HUES48 (cell line): ENCODE results near the gene CALML6.
"Not testable (repeated sequence)": the region's sequence is repeated elsewhere in the genome, so short reads cannot be mapped to it uniquely, and the experiment has no call there.

ENCODE experiments used
- H3K27ac ChIP-seq: one replicate; pipeline ENCODE4 v1.7.0; 2013; ENCODE audit warnings: low read depth, low read length, inconsistent platforms
- H3K27me3 ChIP-seq: 2 replicates; pipeline ENCODE4 v1.6.1; 2013; ENCODE audit warnings: mild to moderate bottlenecking, low read length; ENCODE audit not compliant: control insufficient read depth, insufficient read depth
- H3K36me3 ChIP-seq: 2 replicates; pipeline ENCODE4 v1.6.1; 2013; ENCODE audit warnings: low read length; ENCODE audit not compliant: control insufficient read depth, insufficient read depth
- H3K4me1 ChIP-seq: 2 replicates; pipeline ENCODE4 v1.6.1; 2013; ENCODE audit warnings: mild to moderate bottlenecking, low read length; ENCODE audit not compliant: control insufficient read depth, insufficient read depth
- H3K4me3 ChIP-seq: 2 replicates; pipeline ENCODE4 v1.5.1; 2013; ENCODE audit warnings: mild to moderate bottlenecking, low read depth, low read length
- H3K9ac ChIP-seq: 2 replicates; pipeline ENCODE4 v1.6.1; 2013; ENCODE audit warnings: mild to moderate bottlenecking, low read depth, low read length, moderate library complexity
- H3K9me3 ChIP-seq: 2 replicates; pipeline ENCODE4 v1.6.1; 2013; ENCODE audit warnings: low read length; ENCODE audit not compliant: control insufficient read depth, insufficient read depth

The CALML6 gene

DNA sequence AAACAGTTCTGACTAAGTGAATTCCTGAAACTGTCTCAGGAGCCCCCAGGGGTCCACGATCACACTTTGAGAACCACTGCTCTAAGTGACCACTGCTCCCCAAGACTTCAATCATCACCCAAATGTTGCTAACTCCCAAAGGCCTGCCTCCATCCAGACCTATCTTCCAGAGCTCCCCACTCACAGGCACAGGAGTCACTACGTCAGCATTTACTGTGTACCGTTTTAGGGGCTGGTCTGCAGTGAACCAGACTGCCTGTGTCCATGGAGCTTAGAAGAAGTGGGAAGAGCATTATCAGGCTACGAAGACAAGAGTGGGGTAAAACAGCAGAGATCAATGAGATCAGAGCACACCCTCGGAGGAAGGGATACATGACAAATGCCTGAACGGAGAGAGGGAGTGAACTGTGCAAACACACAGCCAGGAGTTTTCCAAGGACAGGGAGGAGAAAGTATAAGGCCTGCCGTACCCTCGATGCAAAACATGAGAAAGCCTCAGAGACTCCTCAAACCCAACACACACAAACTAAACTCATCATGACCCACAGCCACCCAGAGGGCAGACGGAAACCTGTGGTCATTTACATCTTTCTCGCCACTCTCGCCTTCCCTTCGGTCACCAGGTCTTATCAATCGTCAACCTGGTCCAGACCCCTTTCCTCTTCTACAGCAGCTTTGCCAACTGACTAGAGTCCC, 34.3 kb upstream of the CALML6 start:
- peaks cover 12% of the 10 kb centered on the region for H3K36me3 ChIP-seq
- H3K4me1 ChIP-seq: peaks cover 4% of the 10 kb centered on the region
- no peak overlapping the region for H3K4me3 ChIP-seq
- no peak overlapping the region for H3K9ac ChIP-seq
- H3K27ac ChIP-seq: no peak overlapping the region
- no peaks in the 10 kb centered on the region for H3K9me3 ChIP-seq
- H3K27me3 ChIP-seq: no peaks in the 10 kb centered on the region

DNA sequence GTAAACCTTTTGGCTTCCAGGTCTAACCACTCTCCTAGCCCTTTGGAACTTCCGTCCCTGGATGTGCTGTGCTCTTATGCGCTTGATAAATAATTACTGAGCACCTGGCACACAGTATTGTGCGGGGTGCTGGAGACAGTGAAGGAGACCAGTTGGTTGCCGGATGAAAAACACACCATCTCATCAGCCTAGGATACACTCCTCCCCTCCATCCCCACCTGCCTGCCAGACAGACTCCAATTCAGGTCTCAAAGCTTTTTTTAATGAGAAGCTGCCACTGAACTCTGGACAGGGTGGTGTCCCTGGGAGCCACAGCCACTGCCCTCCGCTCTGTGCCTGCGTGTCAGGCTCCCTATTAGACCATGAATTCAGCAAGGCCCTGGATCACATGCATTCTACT, 33.3 kb upstream of the CALML6 start:
- H3K9me3 ChIP-seq: no peaks in the 10 kb centered on the region
- H3K27ac ChIP-seq: no peak overlapping the region
- H3K9ac ChIP-seq: no peak overlapping the region
- no peak overlapping the region for H3K4me3 ChIP-seq
- H3K27me3 ChIP-seq: no peaks in the 10 kb centered on the region
- H3K4me1 ChIP-seq: peaks cover 4% of the 10 kb centered on the region
- H3K36me3 ChIP-seq: peaks cover 2% of the 10 kb centered on the region

DNA sequence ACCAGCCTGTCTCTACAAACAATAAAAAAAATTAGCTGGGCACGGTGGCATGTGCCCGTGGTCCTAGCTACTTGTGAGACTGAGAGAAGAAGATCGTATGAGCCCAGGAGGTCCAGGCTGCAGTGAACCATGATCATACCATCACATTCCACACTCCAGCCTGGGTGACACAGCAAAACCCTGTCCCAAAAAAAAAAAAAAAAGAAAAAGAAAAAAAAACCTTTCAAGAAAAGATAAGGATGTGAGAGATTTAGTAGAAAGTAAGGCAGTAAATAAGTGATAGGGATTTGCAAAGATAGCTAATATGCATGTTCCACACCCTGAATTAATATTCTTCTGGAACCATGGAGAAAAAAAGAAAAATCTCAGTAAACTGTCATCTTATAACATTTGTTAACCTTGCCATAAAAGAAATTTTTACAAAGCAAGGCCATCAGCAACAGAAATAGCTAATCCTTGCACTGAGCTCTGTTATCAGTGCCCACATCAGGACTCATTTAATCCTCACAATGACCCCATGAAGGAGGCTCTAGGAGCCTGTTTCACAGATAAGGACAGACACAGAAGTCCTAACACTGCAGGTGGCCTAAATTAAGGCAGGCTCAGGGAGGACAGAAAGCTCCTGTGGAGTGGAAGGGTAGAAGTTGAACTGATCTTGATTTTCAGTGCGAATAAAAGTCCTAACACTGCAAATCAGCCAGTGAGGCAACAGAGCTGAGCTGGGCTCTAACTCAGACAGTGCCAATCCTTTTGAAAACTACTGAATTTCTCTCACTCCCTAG, 31.8 kb upstream of the CALML6 start:
- no peaks in the 10 kb centered on the region for H3K27me3 ChIP-seq
- no peak overlapping the region for H3K9ac ChIP-seq
- H3K27ac ChIP-seq: peak overlapping the region; percentile 58
- H3K9me3 ChIP-seq: no peaks in the 10 kb centered on the region
- H3K4me3 ChIP-seq: no peak overlapping the region
- no peaks in the 10 kb centered on the region for H3K36me3 ChIP-seq
- H3K4me1 ChIP-seq: peaks cover 4% of the 10 kb centered on the region

- not testable (repeated sequence) for H3K4me1 ChIP-seq, H3K9me3 ChIP-seq, H3K27me3 ChIP-seq, H3K9ac ChIP-seq, H3K27ac ChIP-seq, H3K36me3 ChIP-seq, H3K4me3 ChIP-seq
These were observed 31.2 kb upstream of the CALML6 start for GRCh38 chr1:1883890-1884289.

DNA sequence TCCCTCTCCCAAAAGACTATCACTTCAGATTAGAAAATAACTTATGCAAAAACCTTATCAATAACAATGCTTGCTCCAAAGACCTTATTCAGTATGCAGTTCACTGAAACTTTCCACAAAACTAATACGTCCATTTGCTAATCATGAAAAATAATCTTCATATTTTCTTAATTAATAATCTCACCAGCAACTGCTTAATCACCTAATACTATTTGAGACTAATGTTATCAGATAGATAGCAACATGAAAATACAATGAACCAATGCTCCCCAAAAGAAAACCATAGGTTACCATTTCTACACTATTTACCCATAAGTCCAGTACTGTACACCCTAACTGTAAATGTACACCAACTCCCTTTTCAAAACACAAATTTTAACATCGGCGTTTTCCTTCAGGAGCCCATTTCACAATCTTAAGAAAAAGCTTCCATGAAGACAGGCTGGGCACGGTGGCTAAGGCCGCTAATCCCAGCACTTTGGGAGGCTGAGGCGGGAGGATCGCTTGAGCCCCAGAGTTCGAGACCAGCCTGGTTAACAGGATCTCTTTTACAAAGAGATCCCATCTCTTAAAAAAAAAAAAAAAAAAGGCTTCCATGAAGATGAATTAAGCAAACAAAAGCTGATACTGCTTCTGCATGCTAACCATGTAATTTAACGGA, 25.8 kb upstream of the CALML6 start:
- Histone ChIP-seq H3K9me3 (no peaks in the 10 kb centered on the region), H3K4me1 (peaks cover 14% of the 10 kb centered on the region), H3K27me3 (no peaks in the 10 kb centered on the region), H3K27ac (peak overlapping the region; percentile 88), H3K4me3 (peak overlapping the region; percentile 91), H3K36me3 (no peaks in the 10 kb centered on the region), H3K9ac (peak overlapping the region; percentile 97)

DNA sequence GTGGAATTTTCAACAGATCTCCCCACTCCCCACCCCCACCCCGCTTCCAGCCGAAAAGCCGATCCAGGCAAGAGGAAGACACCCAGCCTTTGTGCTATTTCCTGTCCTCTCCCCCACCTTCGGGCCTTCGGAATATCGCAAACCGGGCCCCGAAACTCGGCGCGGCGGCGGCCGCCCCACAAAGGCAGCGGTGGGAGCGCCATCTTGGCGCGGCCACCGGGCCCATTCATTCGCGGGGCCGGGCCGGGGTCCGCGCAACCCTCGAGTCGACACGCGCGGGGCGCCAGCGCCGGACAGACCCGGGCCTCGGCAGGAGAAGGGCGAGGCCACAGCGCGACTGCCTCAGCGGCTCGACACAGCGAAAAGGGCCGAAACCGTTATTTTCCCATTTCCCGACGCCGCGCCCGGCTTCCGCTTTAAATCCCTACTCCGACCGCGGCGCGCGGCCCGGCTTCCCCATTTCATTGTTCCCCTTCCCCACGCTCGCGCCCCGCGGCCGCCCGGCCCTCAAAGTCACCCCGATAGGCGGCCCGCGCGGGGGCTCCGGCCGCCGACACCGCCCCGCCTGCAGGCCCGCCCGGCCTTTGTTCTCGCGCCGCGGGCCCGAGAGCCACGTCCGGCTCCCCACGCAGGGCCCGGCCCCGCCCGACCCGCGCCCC, 25.1 kb upstream of the CALML6 start:
- peak overlapping the region; percentile 97 for H3K9ac ChIP-seq
- H3K27me3 ChIP-seq: no peaks in the 10 kb centered on the region
- peak overlapping the region; percentile 91 for H3K4me3 ChIP-seq
- no peaks in the 10 kb centered on the region for H3K36me3 ChIP-seq
- H3K4me1 ChIP-seq: peaks cover 22% of the 10 kb centered on the region
- no peaks in the 10 kb centered on the region for H3K9me3 ChIP-seq
- H3K27ac ChIP-seq: peak overlapping the region; percentile 88

DNA sequence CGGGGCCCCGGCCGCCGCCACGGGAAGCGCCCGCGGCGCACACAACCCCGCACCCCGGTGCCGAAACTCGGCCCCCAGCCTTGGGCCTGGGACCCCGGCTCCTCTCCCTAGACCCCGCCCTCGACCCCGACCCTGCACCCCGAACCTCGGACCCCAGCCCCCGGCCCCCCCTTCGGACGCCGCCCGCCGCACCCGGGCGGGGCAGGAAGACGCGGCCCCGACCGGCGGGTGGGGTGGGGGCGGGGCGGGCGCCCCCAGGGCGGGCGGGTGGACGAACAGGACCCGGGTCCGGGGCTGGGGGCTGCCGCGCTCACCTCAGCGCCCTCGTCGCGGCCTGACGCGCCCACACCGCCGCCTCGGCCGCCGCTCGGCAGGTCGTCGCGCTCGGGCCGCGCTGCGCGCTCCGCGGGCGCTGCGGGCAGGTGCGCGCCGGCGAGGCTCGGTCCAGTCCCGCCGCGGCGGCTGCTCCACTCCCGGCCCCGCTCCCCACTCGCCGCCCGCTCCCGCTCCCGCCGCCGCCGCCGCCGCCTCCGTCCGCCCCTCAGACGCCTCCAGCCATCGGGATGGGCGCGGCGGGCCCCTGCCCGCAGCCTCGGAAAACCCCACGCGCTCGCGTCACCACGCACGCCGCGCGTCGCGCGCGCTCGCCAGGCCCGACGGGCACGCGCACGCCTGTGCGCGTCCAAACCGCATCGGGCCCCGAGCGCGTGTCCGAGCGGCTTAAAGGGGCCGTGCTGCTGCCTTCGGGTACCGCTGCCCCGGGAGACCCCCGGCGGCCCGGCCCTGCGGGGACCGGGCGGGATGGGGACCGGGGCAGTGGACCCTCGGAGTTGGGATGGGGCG, 24.3 kb upstream of the CALML6 start, which contains the start of gene GNB1:
GNB1 (minus strand) TSS at position 582 of the 843 bp plus-strand sequence. CDS start 65,634 bp downstream, outside the sequence.
- Histone ChIP-seq H3K27ac (peak within 1 kb of the TSS; percentile 88), H3K27me3 (no peaks in the 10 kb centered on the region), H3K36me3 (no peaks in the 10 kb centered on the region), H3K4me3 (peak within 1 kb of the TSS; percentile 91), H3K4me1 (peaks cover 26% of the 10 kb centered on the region), H3K9ac (peak within 1 kb of the TSS; percentile 97), H3K9me3 (no peaks in the 10 kb centered on the region)

GRCh38 chr1:1891349-1892078, 23.5 kb upstream of the CALML6 start:
- peak overlapping the region; percentile 88 for H3K27ac ChIP-seq
- no peaks in the 10 kb centered on the region for H3K36me3 ChIP-seq
- H3K4me3 ChIP-seq: peak overlapping the region; percentile 91
- no peaks in the 10 kb centered on the region for H3K27me3 ChIP-seq
- peaks cover 26% of the 10 kb centered on the region for H3K4me1 ChIP-seq
- no peaks in the 10 kb centered on the region for H3K9me3 ChIP-seq
- no peak overlapping the region for H3K9ac ChIP-seq

DNA sequence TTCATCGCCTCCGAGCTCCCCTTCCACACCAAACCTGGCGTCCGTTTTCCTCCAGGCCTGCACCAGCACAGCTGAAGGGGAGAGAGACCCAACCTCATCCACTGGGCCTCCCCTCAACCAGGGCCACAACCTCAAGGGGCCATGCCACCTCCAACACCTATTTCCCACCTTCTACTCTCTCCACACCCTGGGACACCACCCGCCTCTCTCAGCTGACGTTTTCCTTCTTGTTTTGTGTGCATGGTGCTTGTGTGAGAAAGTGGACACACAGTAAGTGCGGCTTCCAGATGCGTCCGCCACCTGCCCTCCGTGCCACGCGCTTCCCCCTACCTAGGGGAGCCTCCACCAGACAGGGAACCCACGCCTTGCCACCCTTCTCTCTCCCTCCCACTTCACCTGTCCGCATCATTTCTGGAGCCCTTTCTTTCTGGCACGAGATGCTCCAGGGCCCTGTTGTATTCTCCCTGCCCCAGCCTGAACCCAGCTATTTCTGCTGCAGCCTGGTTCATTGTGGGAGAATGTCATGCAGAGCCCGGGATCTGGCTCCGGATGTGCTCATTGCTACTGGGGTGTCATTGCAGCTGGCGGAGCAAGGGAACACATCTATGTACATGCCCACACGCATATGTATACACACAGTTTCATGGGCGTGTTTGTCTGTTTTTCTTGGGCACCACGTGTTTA, 22.8 kb upstream of the CALML6 start:
- no peaks in the 10 kb centered on the region for H3K27me3 ChIP-seq
- no peak overlapping the region for H3K27ac ChIP-seq
- H3K9me3 ChIP-seq: no peaks in the 10 kb centered on the region
- peaks cover 26% of the 10 kb centered on the region for H3K4me1 ChIP-seq
- no peak overlapping the region for H3K9ac ChIP-seq
- peak overlapping the region; percentile 61; the same call in 1 of the 2 replicates for H3K4me3 ChIP-seq
- no peaks in the 10 kb centered on the region for H3K36me3 ChIP-seq
